HPDE6-E6E7 (cell line): ENCODE results near the gene TRA2A.
"Not testable (repeated sequence)": the region's sequence is repeated elsewhere in the genome, so short reads cannot be mapped to it uniquely, and the experiment has no call there.

Experiments
- DNase-seq: peaks from one replicate; pipeline ENCODE4 v3.0.0; 2011; ENCODE audit warnings: missing footprints; ENCODE audit errors: extremely low spot score

The TRA2A gene

GRCh38 chr7:23531794-23532489, at the start of gene TRA2A:
Gene TRA2A, minus strand, starts transcription at chr7:23531981. Its CDS starts 157 bp downstream, at chr7:23531824.
- DNase-seq: peak; percentile 91

GRCh38 chr7:23570592-23571200, 38.9 kb upstream of the TRA2A start:
- peak; percentile 70 for DNase-seq

- DNase-seq: no peak
Measured at GRCh38 chr7:23558303-23558702, 26.5 kb upstream of the TRA2A start.

GRCh38 chr7:23547662-23548061, 15.9 kb upstream of the TRA2A start:
- no peak for DNase-seq

DNA sequence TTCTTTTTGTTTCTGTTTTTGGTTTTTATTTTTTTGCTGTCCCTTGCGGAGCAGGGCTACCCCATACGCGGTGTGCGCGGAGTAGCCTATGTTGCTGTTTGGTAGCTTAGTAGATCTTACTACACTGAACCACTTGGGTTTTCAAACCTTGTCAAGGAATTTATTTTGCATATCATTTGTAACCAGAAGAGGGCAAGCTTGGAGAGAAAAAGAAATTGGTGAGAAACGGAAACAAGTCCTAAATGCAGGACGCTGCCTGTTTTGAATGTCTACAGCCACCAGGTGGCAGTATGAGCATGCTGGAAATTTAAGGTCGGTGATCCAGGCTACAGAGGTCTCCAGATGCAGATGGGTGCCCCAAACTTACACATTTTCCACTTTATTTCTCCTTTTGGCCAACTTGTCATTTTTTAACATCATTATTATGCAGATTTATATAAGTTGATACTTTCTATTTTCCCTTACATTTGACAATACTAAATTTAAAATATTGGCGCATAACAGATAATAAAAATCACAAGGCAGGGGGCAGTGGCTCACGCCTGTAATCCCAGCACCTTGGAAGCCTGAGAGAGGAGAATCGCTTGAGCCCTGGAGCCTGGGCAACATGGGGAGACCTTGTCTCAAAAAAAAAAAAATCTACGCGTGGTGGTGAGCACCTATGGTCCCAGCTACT, 15.3 kb upstream of the TRA2A start:
- peak; percentile 58 for DNase-seq

DNA sequence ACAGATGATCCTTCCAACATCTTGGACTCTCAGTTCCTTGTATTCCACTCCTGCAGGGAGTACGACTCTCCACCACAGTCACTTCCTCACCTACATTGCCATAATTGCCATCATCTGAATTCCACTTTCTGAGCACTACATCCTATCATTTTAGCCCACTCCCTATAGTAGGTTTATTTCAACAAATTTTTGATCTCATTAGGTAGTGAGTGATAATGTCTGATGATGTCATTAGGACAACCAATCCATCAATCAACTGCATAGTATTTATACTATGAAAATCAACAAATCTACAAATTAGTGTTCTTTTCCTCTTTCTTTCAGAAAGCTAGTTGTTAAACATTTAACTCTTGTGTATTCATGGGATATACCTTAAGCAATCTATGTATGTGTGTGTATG, 13.7 kb upstream of the TRA2A start:
- no peak for DNase-seq

DNA sequence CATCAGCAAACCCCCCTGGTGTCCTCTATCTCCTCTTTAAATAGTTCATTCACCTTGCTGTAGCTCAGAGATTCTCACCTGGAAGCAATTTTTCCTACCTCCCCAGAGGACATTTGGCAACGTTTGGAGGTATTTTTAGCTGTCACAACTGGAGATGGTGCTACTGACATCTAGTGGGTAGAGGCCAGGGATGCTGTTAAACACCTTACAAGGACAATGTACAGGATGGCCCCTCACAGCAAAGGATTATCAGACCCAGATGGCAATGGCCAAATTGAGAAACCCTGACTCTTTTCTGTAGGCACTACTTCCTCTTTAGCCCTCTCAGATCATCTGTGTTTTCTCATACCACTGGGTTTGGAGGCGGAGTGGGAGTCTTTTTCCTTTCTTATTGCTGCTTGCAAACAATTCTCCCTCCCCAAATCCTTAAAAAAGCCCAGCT, 13.2 kb upstream of the TRA2A start:
- no peak for DNase-seq

GRCh38 chr7:23542752-23543151, 11.0 kb upstream of the TRA2A start:
- DNase-seq: no peak

DNA sequence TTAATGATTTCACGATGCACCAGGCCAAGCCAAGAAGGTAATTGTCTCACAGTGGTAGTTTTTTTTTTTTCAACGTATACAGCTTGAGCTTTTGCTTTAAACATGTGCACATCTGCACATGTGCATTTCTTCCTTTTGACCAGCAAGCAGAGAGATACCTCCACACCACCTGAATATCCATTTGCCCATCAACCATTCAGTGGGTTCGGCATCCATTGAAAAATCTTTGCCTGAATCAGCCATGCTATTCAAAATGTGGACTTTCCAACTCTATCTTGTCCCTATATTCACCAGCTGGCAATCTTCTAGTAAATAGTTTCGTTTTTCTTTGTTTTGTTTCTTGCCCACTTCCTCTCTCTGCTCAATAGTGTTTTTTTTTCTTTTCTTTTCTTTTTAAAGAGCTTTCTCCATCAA, 7.7 kb upstream of the TRA2A start:
- no peak for DNase-seq

DNA sequence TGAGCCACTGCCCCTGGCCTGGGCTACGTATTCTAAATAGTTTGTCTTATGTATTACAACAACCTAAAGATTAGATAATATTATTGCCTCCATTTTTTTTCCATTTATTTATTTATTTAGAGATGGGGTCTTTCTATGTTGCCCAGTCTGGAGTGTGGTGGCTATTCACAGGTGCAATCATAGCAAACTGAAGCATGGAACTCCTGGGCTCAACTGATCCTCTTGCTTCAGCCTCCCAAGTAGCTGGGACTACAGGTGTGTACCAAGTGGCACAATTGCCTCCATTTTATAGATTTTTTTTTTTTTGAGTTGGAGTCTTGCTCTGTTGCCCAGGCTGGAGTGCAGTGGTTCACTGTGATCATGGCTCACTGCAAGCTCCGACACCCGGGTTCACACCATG, 6.5 kb upstream of the TRA2A start:
- no peak for DNase-seq

DNA sequence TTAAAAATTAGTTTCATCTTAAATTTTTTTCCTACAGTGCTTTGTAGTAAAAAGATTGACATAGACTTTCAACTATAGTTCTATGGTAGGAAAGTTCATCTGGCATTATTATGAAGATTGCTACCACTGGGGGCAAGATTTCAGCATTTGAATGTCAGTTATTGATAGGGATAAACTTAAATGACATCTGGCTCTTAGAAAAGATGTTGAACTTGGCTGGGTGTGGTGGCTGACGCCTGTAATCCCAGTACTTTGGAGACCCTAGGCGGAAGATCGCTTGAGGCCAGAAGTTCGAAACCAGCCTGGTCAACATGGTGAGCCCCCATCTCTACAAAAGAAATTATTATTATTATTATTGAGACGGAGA, 1.4 kb upstream of the TRA2A start:
- DNase-seq: no peak

DNA sequence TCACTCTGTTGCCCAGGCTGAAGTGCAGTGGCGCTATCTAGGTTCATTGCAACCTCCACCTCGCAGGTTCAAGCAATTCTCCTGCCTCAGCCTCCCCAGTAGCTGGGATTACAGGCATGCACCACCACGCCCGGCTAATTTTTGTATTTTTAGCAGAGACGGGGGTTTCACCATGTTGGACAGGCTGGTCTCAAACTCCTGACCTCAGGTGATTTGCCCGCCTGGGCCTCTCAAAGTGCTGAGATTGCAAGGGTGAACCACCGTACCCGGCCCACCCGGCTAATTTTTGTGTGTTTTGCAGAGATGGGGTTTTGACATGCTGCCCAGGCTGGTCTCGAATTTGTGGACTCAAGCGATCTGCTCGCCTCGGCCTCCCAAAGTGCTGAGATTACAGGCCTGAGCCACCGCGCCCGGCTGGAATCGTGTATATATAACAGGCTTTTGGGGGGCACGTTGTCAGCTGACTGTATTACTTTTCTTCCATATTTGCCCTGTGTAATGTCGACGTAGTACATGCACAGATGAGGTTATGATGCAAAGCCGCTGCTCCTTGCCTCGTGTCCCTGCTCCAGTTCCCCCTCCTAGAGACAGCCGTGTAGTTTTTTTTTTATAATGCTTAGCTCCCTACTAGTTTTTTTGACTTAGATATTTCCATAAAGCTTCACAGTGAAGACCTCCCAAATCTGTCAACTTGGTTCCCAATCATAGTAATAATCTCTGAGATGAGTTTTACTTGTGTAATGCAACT, 883 bp upstream of the TRA2A start:
- no peak for DNase-seq

DNA sequence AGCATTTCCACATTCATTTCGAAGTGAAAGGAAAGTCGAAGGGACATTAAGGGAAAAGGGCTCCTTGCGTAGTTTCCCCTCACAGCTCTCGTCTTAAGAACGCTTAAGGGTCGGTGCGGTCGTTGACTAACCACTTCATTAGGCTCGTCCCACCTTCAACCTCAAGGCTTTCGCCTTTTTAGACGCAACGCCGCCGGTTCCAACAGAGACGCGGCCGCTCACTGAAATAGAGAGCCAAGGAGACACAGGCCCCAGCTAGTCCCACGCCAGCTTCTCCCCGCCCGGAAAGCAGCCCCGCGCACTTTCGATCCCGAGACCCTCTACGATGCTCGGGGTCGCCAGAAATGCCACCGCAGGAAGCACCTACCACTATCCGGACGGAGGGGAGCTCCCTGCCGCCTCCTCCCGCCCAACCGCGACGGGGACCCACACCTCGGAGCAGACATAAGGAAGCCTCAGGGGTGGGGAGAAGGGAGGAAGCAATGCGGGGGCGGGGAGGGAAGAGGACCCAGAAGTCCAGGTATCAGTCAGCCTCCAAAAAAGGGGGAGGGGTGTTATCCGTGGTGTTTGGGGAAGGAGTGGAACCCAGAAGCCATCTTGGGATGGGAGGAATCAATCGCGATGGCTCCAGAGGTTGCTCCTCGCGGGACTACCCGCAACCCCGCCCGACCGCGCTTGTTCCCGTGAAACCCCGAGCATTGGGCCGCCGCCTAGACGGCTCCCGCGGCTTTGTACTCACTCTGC, 559 bp downstream of the TRA2A start:
- peak; percentile 22 for DNase-seq

GRCh38 chr7:23530405-23530804, 1.4 kb downstream of the TRA2A start:
- DNase-seq: peak; percentile 32

- DNase-seq: no peak
Measured at GRCh38 chr7:23529262-23529859, 2.4 kb downstream of the TRA2A start.

DNA sequence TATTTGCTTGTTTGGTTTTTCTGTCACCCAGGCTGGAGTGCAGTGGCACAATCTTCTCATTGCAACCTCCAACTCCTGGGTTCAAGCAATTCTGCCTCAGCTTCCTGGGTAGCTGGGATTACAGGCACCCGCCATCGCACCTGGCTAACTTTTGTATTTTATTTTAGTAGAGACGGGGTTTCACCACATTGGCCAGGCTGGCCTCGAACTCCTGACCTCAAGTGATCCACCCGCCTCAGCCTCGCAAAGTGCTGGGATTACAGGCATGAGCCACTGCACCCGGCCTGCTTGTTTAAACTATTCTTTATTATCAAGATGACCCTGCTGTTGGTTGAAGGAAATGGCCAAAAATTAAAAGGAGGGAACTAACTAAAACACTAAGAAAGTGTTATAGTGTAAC, 6.2 kb downstream of the TRA2A start:
- not testable (repeated sequence) for DNase-seq

DNA sequence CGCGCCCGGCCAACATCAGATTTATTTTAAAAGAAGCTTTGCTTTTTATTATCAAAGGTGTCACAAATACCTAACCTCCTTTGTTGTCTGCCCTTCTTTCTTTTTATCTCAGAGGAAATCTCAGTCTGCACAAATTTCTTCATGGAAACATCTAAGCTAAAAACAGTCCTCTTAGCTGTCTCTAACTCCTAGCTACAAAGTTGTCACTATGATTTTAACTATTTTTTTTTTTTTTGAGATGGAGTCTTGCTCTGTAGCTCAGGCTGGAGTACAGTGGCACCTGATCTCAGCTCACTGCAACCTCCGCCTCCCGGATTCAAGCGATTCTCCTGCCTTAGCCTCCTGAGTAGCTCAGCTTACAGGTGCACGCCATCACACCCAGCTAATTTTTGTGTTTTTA, 7.3 kb downstream of the TRA2A start:
- no peak for DNase-seq

DNA sequence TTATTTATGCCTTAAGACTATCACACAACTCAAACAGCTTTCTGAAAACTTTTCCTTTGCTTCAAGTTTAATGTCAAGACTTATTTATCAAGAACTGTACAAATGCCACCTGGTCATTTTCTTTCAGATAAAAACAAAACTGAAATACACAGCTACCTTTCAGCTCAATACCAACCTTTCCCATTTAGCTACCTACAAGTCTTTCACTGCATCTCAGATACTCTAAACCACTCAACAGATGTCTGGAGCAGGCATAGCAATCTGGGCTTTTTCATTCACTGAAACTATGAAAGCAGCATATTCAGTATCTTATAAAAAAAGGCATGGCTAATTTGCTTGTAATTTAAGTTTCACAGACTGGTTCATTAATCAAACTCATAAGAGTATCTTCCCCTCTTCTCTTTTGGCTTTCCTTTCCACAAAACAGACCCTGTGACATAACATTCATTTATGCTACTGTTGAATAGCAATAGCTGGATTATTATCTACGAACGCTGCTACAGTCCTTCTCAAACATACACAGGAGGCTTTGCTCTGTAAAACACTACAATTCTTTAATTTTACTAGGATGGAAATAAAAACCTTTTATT, 8.2 kb downstream of the TRA2A start:
- no peak for DNase-seq

GRCh38 chr7:23520582-23520981, 11.2 kb downstream of the TRA2A start:
- no peak for DNase-seq

- no peak for DNase-seq
Measured at GRCh38 chr7:23514755-23515154, 17.0 kb downstream of the TRA2A start.

- not testable (repeated sequence) for DNase-seq
Measured at GRCh38 chr7:23513746-23514145, 18.0 kb downstream of the TRA2A start.
